WTC11 (cell line): Measurements from ENCODE around the gene COX7B2. TPM values are rescaled to one million over a fixed set of nuclear protein-coding genes. Genes with fewer than 3 reads are reported as not detected.

Experiments
- SP1 ChIP-seq: sonication (generic); formaldehyde crosslinking; conservative IDR thresholded peaks from 2 replicates; pipeline ENCODE4 v1.8.1; 2022; ENCODE audit warnings: missing genetic modification reagents
- TCF7 ChIP-seq: sonication (generic); formaldehyde crosslinking; IDR thresholded peaks from 2 replicates; pipeline ENCODE4 v1.8.0; 2022; ENCODE audit warnings: mild to moderate bottlenecking, low read depth, missing genetic modification reagents, moderate library complexity
- ZNF512 ChIP-seq: sonication (generic); formaldehyde crosslinking; IDR thresholded peaks from 2 replicates; pipeline ENCODE4 v1.8.1; 2022; ENCODE audit warnings: missing genetic modification reagents, borderline replicate concordance
- ZSCAN18 ChIP-seq: fragments of 250-450 bp; sonication (Bioruptor Pico); IDR thresholded peaks from 2 replicates; pipeline ENCODE4 v2.1.2; 2022; ENCODE audit warnings: mild to moderate bottlenecking, moderate library complexity
- total RNA-seq: library from RNA; stranded (reverse); gene quantifications from 3 replicates; pipeline ENCODE4 v1.2.3, GENCODE V29; 2021

The COX7B2 gene
- total RNA-seq, 1 experiment from 2014 or later, result not detected

GRCh38 chr4:46698891-46699290, 210.2 kb downstream of the COX7B2 start (continued):
- TF ChIP-seq ZNF512 (CRISPR knock-in tag) (no peak), ZSCAN18 (no peak), TCF7 (CRISPR knock-in tag) (no peak), SP1 (CRISPR knock-in tag) (no peak)
- TF ChIP-seq, all 79 proteins: peak for 0

Other genes with a start within 250 kb of the COX7B2 start
- 0.20 to 0.53 TPM (median 0.25 TPM) in 3 replicates for gene GABRA4, start 84.3 kb upstream of the COX7B2 start, total RNA-seq
- gene GABRB1, start 122.3 kb upstream of the COX7B2 start, total RNA-seq, result 0.46 to 0.69 TPM (median 0.66 TPM) in 3 replicates